ENCODE measurements around the gene PIGM. TPM values are rescaled to one million over a fixed set of nuclear protein-coding genes. Genes with fewer than 3 reads are reported as not detected.

The PIGM gene
- total and polyA plus RNA-seq, 2 of the 13 experiments (the other 11 are each of a cell fraction or from before 2014, with no cell fraction given): 3.4 to 4.6 TPM

DNA sequence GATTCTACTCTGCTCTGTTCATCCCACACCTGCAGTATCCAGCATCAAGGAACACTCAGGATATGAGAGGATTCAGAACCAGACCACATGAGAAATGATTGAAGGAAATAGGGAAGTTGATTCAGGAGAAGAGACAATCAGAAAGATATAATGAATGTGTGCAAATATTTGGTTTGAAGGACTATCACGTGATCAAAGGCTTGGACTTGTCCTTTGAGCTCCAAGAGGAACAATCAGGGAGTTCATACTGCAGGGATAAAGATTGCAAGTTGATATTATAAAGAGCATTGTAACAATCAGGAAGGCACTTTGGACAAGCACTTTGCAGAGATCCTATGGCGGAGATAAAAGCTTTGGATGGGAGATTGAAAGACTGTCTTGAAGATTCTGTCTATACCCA lies 13.9 kb upstream of the PIGM start (continued):
- TF ChIP-seq, protein P1, sequence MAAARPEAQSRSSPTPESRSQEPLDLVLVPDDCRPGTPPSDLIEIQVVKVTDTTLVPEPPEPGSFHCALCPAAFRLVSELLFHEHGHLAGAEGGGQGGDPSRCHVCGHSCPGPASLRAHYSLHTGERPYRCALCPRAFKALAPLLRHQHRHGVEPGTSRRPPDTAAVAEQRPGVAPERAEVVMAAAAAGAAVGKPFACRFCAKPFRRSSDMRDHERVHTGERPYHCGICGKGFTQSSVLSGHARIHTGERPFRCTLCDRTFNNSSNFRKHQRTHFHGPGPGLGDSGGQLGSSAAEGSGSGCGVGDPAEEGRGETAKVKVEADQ (CRISPR knock-in tag; IDR thresholded peaks at IDR 0.05; ENCODE audit: borderline replicate concordance): no peak
- TF ChIP-seq, protein P2, sequence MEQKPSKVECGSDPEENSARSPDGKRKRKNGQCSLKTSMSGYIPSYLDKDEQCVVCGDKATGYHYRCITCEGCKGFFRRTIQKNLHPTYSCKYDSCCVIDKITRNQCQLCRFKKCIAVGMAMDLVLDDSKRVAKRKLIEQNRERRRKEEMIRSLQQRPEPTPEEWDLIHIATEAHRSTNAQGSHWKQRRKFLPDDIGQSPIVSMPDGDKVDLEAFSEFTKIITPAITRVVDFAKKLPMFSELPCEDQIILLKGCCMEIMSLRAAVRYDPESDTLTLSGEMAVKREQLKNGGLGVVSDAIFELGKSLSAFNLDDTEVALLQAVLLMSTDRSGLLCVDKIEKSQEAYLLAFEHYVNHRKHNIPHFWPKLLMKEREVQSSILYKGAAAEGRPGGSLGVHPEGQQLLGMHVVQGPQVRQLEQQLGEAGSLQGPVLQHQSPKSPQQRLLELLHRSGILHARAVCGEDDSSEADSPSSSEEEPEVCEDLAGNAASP (CRISPR knock-in tag; IDR thresholded peaks at IDR 0.05; ENCODE audit: borderline replicate concordance): no peak
- TF ChIP-seq FOSL2 (CRISPR knock-in tag; IDR thresholded peaks at IDR 0.05) (no peak), ZNF788 (CRISPR knock-in tag; IDR thresholded peaks at IDR 0.05; ENCODE audit: borderline replicate concordance) (no peak), ZNF343 (CRISPR knock-in tag; IDR thresholded peaks at IDR 0.05) (no peak), HDAC2 (CRISPR knock-in tag; IDR thresholded peaks at IDR 0.05) (no peak), CCDC6 (CRISPR knock-in tag; IDR thresholded peaks at IDR 0.05) (no peak), ZNF605 (CRISPR knock-in tag; IDR thresholded peaks at IDR 0.05) (no peak), ZNF644 (CRISPR knock-in tag; IDR thresholded peaks at IDR 0.05; ENCODE audit: low read depth) (no peak), ISX (CRISPR knock-in tag; conservative IDR thresholded peaks at IDR 0.05) (no peak), KLF16 (CRISPR knock-in tag; IDR thresholded peaks at IDR 0.05) (no peak), ZNF496 (CRISPR knock-in tag; IDR thresholded peaks at IDR 0.05; ENCODE audit: insufficient replicate concordance) (no peak), MTF1 (CRISPR knock-in tag; IDR thresholded peaks at IDR 0.05) (no peak)
- TF ChIP-seq, protein P3, sequence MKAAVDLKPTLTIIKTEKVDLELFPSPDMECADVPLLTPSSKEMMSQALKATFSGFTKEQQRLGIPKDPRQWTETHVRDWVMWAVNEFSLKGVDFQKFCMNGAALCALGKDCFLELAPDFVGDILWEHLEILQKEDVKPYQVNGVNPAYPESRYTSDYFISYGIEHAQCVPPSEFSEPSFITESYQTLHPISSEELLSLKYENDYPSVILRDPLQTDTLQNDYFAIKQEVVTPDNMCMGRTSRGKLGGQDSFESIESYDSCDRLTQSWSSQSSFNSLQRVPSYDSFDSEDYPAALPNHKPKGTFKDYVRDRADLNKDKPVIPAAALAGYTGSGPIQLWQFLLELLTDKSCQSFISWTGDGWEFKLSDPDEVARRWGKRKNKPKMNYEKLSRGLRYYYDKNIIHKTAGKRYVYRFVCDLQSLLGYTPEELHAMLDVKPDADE (CRISPR knock-in tag; IDR thresholded peaks at IDR 0.05): no peak
- TF ChIP-seq, protein P4, sequence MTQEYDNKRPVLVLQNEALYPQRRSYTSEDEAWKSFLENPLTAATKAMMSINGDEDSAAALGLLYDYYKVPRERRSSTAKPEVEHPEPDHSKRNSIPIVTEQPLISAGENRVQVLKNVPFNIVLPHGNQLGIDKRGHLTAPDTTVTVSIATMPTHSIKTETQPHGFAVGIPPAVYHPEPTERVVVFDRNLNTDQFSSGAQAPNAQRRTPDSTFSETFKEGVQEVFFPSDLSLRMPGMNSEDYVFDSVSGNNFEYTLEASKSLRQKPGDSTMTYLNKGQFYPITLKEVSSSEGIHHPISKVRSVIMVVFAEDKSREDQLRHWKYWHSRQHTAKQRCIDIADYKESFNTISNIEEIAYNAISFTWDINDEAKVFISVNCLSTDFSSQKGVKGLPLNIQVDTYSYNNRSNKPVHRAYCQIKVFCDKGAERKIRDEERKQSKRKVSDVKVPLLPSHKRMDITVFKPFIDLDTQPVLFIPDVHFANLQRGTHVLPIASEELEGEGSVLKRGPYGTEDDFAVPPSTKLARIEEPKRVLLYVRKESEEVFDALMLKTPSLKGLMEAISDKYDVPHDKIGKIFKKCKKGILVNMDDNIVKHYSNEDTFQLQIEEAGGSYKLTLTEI (CRISPR knock-in tag; conservative IDR thresholded peaks at IDR 0.05): no peak
- TF ChIP-seq, protein P5, sequence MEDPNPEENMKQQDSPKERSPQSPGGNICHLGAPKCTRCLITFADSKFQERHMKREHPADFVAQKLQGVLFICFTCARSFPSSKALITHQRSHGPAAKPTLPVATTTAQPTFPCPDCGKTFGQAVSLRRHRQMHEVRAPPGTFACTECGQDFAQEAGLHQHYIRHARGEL (CRISPR knock-in tag; IDR thresholded peaks at IDR 0.05): no peak
- TF ChIP-seq, protein P6, sequence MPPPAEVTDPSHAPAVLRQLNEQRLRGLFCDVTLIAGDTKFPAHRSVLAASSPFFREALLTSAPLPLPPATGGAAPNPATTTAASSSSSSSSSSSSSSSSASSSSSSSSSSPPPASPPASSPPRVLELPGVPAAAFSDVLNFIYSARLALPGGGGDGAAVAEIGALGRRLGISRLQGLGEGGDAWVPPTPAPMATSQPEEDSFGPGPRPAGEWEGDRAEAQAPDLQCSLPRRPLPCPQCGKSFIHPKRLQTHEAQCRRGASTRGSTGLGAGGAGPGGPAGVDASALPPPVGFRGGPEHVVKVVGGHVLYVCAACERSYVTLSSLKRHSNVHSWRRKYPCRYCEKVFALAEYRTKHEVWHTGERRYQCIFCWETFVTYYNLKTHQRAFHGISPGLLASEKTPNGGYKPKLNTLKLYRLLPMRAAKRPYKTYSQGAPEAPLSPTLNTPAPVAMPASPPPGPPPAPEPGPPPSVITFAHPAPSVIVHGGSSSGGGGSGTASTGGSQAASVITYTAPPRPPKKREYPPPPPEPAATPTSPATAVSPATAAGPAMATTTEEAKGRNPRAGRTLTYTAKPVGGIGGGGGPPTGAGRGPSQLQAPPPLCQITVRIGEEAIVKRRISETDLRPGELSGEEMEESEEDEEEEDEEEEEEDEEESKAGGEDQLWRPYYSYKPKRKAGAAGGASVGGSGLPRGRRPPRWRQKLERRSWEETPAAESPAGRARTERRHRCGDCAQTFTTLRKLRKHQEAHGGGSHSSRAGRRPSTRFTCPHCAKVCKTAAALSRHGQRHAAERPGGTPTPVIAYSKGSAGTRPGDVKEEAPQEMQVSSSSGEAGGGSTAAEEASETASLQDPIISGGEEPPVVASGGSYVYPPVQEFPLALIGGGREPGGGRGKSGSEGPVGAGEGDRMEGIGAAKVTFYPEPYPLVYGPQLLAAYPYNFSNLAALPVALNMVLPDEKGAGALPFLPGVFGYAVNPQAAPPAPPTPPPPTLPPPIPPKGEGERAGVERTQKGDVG (CRISPR knock-in tag; IDR thresholded peaks at IDR 0.05; ENCODE audit: borderline replicate concordance): no peak
- TF ChIP-seq, protein P7, sequence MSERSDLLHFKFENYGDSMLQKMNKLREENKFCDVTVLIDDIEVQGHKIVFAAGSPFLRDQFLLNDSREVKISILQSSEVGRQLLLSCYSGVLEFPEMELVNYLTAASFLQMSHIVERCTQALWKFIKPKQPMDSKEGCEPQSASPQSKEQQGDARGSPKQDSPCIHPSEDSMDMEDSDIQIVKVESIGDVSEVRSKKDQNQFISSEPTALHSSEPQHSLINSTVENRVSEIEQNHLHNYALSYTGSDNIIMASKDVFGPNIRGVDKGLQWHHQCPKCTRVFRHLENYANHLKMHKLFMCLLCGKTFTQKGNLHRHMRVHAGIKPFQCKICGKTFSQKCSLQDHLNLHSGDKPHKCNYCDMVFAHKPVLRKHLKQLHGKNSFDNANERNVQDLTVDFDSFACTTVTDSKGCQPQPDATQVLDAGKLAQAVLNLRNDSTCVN (CRISPR knock-in tag; IDR thresholded peaks at IDR 0.05; ENCODE audit: borderline replicate concordance): no peak
- TF ChIP-seq, protein P8, sequence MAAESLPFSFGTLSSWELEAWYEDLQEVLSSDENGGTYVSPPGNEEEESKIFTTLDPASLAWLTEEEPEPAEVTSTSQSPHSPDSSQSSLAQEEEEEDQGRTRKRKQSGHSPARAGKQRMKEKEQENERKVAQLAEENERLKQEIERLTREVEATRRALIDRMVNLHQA (CRISPR knock-in tag; IDR thresholded peaks at IDR 0.05): no peak
